Activated naive CD4-positive, alpha-beta T cell treated with Interleukin-2 at 50 U/mL for 16 hours (primary cell): Measurements from ENCODE around the gene RND3.

Experiments used
- DNase-seq: peaks from one replicate; pipeline ENCODE4 v3.0.0-alpha.2; 2020

RND3 gene

DNA sequence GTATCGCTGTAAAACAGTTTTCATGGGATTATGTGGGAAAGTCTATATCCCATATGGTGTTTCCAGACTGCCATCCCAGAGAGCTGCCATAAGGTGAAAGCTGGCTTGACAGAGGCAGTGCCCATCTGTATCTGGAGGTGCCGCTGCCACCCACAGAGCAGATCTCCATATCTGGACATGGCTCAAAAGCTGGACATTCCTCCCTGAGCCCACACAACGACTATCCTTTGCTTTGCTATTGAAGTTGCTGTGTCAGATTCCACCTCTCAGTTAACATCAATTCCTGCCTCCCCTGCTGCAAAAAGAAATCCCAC is 55.2 kb downstream of the RND3 start:
- DNase-seq = no peak

DNA sequence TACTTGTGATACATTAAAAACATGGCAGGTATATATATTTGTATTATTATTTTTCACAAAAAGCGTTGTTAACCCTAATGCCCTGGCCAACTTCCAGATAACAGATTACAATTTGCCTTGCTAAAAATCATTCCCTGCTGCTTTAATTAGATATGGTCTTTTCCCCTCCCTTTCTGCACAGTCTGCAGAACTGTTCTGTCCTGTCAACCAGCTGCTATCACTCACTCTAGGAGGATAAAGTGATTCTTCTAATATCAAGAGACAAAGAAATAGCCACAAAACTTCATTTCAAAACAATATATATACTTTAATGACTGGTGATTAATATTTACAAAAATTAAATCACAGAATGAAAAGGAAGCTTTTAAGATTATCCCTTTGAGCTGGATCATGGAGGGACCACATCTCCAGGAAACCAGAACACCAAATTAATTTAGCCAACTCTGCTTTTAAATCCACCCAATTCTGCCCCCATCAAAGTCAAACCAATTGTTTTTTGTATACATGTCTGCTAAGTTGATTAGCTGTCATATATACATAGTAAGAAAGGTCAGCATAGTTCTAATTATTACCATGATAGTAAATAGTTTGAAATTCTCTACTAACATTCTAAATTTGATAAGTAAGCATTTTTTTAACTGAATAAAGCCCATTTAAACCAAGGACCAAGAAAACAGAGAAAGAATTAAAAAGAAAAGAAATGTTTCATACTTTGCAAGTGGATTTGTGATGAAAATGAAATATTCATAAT is 55.7 kb downstream of the RND3 start:
- DNase-seq = no peak

DNA sequence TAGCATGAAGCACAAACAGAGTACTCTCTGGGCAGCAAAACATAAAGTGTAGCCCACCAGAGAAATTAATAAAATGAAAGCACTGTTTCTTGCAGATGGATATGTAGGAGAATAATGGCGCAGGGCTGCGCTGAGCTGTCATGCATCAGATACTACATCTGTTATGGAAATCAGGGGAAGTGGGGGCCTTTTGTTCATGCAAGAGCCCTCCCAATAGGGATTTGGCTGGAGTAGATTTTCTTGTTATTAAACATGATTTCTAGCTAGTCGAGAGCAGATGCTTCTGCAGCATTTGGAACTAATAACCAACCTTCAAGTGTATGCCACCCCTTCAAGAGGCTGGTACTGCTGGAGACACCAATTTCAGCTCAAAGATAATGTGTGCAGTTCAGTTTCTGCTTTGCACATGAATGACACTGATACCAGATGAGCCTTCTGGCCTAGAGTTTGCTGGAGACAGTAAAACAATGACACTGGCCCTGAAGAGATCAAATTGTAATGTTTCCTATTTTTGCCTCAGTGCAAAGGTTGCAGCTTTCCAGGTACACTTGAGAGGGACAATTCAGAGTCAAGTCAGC is 58.0 kb downstream of the RND3 start:
- DNase-seq = no peak

DNA sequence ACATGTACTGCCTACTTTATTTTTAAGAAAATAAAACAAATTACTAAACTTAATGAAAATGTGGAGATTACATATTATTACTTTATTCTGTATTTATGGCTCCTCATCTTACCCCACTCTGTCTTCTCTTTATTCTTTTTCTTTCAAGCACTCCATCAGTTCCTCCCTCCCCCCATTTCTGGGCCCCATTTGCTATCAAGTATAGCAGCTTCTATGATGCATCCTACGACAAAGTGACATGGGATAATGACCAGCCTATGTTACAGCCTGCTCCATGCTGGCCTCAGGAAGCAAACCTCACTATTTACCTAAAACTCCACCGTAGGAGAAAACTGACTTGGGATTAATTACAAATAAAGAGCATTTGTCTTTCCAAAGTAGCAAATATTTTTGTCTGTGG is 58.8 kb downstream of the RND3 start:
- no peak for DNase-seq

DNA sequence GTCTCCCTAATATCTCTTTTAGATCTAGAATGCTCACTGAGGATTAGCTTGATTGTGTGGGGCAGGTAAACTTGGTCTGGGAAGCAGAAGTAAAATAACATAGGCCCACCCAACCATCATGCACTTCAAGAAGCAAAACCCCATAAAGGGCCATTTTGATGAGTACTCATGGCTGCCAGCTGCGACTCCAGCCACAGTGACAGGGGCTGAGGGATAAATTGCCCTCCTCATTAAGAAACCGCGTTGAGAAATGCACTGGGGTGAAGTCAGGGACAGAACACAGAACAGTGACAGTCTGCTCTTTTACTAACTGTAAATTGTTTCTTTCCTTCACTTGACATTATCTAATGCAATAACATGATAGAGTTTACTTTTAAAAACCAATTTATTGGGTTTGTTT is 60.2 kb downstream of the RND3 start:
- no peak for DNase-seq

DNA sequence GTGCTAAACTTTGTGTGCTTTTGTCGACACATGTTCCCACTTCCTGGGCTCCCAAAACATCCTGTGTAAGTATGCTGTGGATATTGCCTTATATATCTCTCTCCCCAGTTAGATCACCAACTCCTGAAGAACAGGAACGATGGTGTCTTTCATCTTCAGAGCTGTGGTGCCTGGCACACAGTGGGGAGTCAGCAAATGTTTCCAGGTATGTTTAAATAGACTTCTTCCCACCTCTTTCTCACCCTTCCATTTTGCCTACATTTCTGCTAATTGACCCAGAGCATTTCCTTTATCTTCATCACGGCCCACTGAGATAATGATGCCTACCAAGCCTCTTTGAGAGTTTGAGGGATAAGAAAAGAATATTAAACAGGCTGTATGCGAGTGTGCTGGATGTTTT is 60.7 kb downstream of the RND3 start:
- no peak for DNase-seq

DNA sequence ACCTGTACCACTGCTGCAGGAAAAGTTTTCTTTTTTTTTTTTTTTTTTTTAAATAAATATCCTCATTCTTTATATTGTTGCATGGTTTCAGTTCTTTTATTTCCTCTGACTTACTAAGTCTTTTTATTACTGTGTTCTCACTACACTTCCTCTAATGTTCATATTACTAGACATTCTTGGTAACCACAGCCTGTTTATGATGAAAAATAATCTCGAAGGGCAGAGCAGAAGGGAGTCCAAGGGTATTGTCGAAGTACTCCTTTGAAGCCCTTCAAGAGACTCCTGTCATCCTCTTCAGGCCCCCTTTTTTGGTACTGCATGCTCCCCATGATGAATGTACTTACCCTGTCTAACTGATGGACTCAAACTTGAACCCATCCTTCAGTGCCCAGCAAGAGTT is 61.2 kb downstream of the RND3 start:
- DNase-seq = no peak

DNA sequence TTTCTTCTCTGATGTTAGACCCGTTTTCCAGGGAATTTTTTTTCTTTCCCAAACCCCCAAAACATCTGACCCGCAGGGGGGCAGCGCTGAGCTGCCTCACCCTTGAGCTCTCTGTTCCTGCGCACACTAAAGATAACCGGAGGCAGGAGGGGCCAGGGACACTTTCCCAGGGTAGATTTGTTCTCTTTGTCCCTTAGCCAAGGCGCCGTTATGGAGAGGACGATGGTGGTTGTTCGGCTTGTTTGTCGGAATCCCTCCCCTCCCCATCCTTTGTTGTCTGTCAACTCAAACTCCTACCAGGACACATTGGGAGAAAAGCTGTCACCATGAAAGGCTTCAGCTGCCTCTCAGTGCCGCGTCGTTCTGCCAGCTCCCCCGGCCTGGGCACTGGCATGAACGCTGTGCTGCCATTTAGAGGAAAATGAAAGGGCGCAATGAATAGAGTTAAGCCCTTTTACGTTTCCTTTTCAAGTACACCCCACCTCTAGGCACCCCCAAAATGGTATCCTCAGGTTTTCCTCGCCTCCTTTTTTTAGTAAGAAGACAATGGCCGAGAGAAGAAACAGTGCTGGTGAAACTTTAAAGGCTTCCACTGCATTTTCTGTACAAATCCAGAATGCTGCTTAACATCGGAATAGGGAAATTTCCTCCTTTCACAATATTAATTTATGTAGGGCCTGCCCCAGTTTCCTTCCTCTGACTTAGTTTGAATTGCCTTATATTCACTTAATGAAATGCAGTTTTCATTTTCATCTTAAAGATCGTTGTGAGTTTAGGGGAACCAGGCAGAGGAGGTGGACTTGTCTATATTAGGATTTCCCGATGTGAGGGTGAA is 62.1 kb downstream of the RND3 start:
- DNase-seq = no peak

DNA sequence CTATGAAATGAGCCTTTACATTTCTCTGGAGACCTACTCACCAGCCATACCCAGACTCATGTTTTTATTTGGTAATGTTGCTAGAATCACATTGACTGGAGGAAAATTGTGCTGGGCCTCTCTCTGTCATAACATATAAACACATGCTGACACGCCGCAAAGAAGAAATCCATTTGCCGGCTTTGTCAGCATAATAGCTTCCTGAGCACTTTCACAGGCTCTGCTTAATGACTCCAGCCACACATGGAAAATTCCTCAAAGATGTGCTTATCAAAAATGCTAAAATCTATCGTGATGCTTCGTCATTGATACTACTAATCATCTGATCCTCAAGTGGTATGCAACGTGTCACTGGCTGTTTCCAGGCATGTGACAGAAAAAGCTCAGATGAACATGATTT is 63.1 kb downstream of the RND3 start:
- no peak for DNase-seq

DNA sequence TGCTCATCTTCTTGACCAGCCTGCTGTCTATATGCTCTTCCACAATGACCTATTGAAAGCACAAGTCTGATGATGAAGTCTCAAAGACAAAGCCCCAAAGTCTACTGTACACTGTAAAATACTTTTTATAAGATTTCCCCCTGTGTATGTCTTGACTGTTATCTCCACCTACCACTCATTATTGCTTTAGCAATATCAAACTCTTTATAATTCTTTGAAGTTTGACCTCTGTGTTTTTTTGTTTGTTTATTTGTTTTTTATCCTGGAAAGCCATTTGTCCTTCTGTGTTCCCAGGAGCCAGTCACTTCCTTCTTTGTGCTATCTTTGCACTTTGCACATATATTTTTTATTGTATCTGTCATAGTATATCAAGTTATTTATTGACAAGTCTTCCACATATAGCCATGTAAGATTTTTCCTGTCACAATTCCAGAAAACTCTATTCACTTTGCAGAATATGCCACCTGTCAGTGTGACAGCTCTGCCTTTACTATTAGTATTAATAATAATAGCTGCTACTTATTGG is 66.3 kb downstream of the RND3 start:
- DNase-seq = no peak

DNA sequence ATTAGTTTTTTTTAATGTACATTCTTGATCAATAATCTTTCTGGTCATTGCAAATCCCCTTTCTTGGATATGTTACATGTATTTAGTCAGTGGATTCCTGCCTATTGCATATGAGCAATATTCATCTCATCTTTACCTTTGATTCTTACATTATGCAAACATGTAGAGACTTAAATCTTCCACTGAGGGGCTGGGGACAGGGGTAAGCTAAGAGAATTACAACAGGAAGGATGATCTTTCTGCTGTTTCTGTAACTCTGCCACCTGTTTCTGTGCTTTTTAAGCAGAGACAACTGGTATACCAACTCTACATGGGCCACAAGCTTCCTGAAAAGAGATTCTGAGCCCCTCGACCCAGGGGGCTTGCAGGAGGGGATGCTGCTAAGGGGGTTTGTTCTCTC is 68.6 kb downstream of the RND3 start:
- DNase-seq = no peak
